ENCODE results near the gene CARD11.

DNA sequence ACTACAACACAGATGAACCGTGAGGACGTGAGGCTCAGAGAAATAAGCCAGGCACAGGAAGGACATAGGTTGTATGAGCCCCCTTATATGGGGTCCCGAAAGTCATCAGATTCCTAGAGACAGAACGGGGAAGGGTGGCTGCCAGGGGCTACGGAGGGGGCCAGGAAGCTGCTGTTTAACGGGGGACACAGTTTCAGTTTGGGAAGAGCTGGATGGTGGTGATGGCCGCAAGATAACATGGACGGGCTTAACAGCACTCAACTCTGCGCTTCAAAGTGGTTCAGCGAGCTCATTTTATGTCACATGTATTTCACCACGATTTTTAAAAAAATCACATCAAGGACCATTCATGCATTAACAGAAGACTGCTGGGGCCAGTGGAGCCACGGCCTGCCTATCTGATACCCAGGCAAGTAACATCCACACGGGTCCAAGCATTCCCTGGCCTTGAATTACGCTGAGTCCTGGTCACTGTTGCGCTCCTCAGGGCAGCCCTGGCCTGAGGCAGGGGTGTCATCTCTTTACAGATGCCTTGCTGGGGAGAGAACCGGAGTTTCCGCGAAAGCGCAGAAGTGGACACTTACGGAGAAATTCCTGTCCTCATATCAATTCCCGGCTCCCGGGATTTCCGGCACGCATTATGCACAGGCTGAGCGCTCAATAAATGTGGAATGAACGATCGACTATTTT, 1.5 kb downstream of the CARD11 start:
- TF ChIP-seq, protein P1, sequence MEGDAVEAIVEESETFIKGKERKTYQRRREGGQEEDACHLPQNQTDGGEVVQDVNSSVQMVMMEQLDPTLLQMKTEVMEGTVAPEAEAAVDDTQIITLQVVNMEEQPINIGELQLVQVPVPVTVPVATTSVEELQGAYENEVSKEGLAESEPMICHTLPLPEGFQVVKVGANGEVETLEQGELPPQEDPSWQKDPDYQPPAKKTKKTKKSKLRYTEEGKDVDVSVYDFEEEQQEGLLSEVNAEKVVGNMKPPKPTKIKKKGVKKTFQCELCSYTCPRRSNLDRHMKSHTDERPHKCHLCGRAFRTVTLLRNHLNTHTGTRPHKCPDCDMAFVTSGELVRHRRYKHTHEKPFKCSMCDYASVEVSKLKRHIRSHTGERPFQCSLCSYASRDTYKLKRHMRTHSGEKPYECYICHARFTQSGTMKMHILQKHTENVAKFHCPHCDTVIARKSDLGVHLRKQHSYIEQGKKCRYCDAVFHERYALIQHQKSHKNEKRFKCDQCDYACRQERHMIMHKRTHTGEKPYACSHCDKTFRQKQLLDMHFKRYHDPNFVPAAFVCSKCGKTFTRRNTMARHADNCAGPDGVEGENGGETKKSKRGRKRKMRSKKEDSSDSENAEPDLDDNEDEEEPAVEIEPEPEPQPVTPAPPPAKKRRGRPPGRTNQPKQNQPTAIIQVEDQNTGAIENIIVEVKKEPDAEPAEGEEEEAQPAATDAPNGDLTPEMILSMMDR (IDR thresholded peaks at IDR 0.05): no peak
- no peak for TF ChIP-seq POLR2A (IDR thresholded peaks at IDR 0.05)
